Mucosa of rectum (tissue), 2 donors: Measurements from ENCODE around the gene ITIH3.

Source experiments
- H3K27ac ChIP-seq, 2 donors: one replicate each; pipeline ENCODE4 v1.7.0; 2013; ENCODE audit warnings: inconsistent platforms in 2 of 2, low read depth in 2 of 2, low read length in 2 of 2
- H3K27me3 ChIP-seq, 2 donors: one replicate each; pipeline ENCODE4 v1.7.0; 2013; ENCODE audit warnings: low read length in 2 of 2; ENCODE audit not compliant: control insufficient read depth in 2 of 2, insufficient read depth in 2 of 2
- H3K36me3 ChIP-seq, 2 donors: one replicate each; pipeline ENCODE4 v1.7.0; 2013; ENCODE audit warnings: low read length in 2 of 2; ENCODE audit not compliant: control insufficient read depth in 2 of 2, insufficient read depth in 2 of 2
- H3K4me1 ChIP-seq, 2 donors: one replicate each; pipeline ENCODE4 v1.7.0; 2013; ENCODE audit warnings: low read length in 2 of 2, mild to moderate bottlenecking in 1 of 2; ENCODE audit not compliant: control insufficient read depth in 2 of 2, insufficient read depth in 2 of 2
- H3K4me3 ChIP-seq, 2 donors: one replicate each; pipeline ENCODE4 v1.7.0; 2013; ENCODE audit warnings: low read length in 2 of 2
- H3K9ac ChIP-seq, 2 donors: one replicate each; pipeline ENCODE4 v1.7.0; 2013; ENCODE audit warnings: low read length in 2 of 2, low read depth in 1 of 2, mild to moderate bottlenecking in 1 of 2
- H3K9me3 ChIP-seq, 2 donors: one replicate each; pipeline ENCODE4 v1.7.0; 2013; ENCODE audit warnings: low read length in 2 of 2; ENCODE audit not compliant: control insufficient read depth in 2 of 2
- donor health status: healthy.
- donor health status: Normal muscosa, but diverticular disease.

Gene ITIH3, protein sequence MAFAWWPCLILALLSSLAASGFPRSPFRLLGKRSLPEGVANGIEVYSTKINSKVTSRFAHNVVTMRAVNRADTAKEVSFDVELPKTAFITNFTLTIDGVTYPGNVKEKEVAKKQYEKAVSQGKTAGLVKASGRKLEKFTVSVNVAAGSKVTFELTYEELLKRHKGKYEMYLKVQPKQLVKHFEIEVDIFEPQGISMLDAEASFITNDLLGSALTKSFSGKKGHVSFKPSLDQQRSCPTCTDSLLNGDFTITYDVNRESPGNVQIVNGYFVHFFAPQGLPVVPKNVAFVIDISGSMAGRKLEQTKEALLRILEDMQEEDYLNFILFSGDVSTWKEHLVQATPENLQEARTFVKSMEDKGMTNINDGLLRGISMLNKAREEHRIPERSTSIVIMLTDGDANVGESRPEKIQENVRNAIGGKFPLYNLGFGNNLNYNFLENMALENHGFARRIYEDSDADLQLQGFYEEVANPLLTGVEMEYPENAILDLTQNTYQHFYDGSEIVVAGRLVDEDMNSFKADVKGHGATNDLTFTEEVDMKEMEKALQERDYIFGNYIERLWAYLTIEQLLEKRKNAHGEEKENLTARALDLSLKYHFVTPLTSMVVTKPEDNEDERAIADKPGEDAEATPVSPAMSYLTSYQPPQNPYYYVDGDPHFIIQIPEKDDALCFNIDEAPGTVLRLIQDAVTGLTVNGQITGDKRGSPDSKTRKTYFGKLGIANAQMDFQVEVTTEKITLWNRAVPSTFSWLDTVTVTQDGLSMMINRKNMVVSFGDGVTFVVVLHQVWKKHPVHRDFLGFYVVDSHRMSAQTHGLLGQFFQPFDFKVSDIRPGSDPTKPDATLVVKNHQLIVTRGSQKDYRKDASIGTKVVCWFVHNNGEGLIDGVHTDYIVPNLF

DNA sequence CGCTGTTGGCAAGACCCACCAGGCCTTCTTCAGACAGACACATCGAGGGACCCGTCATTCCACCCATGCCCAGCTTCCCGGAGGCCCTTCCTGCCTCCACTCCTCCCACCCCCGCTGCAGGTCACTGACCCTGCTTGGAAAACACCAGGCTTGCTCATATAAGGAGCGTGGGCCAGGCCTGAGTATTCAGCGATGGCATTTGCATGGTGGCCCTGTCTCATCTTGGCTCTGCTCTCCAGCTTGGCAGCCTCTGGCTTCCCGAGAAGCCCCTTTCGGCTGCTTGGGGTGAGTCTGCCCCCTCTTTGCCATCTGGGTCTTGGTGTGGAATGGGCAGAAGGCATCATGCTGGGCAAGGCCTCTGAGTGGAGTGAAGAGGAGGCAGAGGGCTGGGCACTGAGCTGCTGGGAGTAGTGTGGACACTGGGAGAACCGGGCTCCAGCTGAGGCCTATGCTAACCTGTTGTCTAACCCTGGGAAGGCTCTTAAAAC, at the start of gene ITIH3:
Gene ITIH3 (plus strand): TSS at position 185 of the 488 bp plus-strand sequence. CDS start 8 bp downstream, at position 193.
- no peak within 1 kb of the TSS for H3K4me3 ChIP-seq
- no peaks in the 10 kb centered on the region for H3K36me3 ChIP-seq
- no peaks in the 10 kb centered on the region for H3K27me3 ChIP-seq
- H3K27ac ChIP-seq: no peak within 1 kb of the TSS
- H3K9me3 ChIP-seq: no peaks in the 10 kb centered on the region
- peaks cover 0 to 2% of the 10 kb centered on the region in 2 donors for H3K4me1 ChIP-seq
- no peak within 1 kb of the TSS for H3K9ac ChIP-seq

DNA sequence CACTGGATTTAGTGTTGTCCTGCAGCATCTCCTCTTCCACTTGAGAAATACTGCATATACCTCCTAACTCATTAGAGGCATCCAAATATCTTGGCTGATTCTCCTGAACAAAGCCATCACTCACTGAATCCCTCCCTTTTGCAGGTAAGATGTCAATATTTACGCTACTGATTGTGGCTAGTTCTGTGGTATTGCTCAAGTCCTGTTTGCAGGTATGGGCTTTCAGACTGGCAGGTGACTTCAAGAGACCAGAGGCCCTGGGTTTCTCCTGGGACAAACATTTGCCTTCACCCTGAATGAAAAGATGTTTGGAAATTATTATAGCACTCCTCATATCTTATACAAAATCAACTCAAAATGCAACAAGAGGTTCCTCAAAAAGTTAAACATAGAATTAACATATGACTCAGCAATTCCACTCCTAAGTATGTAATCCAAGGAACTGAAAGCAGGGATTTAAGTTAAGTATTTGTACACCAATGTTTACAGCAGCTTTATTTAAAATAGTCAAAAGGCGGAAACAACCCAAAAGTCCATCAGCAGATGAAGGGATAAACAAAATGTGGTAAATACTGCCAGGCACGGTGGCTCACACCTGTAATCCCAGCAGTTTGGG, 42.4 kb upstream of the ITIH3 start:
- Histone ChIP-seq H3K36me3 (peaks cover 34% of the 10 kb centered on the region in 2 donors), H3K4me1 (no peaks in the 10 kb centered on the region), H3K4me3 (no peak overlapping the region), H3K27me3 (no peaks in the 10 kb centered on the region), H3K27ac (no peak overlapping the region), H3K9me3 (no peaks in the 10 kb centered on the region), H3K9ac (no peak overlapping the region)

DNA sequence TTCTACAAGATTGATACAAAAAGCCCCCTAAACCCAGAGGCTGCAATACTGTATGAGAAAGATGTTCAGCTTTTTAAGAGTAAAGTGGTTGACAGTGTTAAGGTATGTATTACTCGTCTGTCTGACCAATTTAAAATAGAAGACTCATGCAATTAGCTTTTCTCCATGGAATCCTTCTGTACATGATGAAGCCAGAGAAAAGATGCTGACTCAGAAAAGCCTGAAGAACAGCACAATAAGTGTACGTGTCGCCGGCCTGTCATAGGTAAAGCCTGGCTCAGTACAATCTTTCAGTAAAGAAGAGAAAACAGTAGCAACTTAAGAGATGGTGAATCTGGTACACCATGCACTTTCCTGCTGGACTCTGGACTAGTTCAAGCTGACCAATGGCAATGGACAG, 40.2 kb upstream of the ITIH3 start:
- no peaks in the 10 kb centered on the region for H3K9me3 ChIP-seq
- no peak overlapping the region for H3K27ac ChIP-seq
- no peaks in the 10 kb centered on the region for H3K4me1 ChIP-seq
- no peak overlapping the region for H3K9ac ChIP-seq
- peaks cover 32 to 39% of the 10 kb centered on the region in 2 donors for H3K36me3 ChIP-seq
- no peak overlapping the region for H3K4me3 ChIP-seq
- no peaks in the 10 kb centered on the region for H3K27me3 ChIP-seq

GRCh38 chr3:52756141-52756540, 38.5 kb upstream of the ITIH3 start:
- H3K9ac ChIP-seq: no peak overlapping the region
- H3K27me3 ChIP-seq: no peaks in the 10 kb centered on the region
- no peak overlapping the region for H3K27ac ChIP-seq
- peaks cover 27 to 41% of the 10 kb centered on the region in 2 donors for H3K36me3 ChIP-seq
- no peaks in the 10 kb centered on the region for H3K9me3 ChIP-seq
- H3K4me3 ChIP-seq: no peak overlapping the region
- no peaks in the 10 kb centered on the region for H3K4me1 ChIP-seq

GRCh38 chr3:52763466-52763865, 31.1 kb upstream of the ITIH3 start:
- H3K36me3 ChIP-seq: peaks cover 27 to 46% of the 10 kb centered on the region in 2 donors
- no peaks in the 10 kb centered on the region for H3K27me3 ChIP-seq
- no peak overlapping the region for H3K27ac ChIP-seq
- H3K4me1 ChIP-seq: no peaks in the 10 kb centered on the region
- H3K9ac ChIP-seq: no peak overlapping the region
- no peak overlapping the region for H3K4me3 ChIP-seq
- no peaks in the 10 kb centered on the region for H3K9me3 ChIP-seq

DNA sequence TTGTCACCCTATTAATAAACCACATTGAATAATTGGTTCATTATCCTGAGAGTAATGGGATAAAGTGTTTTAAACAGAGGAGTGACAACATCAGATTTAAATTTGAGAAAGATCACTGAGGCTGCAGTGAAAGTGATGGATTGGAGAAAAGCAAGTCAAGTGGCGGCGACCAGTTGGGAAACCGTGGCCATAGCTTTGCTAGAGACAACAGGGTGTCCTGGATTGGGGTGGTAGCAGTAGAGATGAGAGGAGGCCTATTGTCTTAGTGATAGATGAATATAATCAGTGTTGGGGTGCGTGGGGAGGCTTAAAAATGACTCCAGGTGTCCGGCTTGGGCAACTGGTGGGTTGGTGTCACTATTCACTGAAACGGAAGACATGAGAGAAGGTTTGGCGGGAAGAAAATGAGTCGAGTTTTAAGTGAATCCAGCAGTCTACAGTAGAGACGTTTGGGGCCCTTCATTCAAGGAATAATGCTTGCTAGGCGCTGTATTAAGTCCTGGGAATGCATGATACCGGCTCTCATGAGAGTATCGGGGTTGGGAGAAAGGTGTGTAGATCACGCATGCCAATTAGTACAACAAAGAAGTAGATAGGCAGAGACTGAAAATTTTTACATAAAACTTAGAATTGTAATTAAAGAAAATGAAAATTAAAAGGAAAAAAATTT, 24.7 kb upstream of the ITIH3 start:
- Histone ChIP-seq H3K27me3 (no peaks in the 10 kb centered on the region), H3K4me1 (peaks cover 5 to 9% of the 10 kb centered on the region in 2 donors), H3K9me3 (no peaks in the 10 kb centered on the region), H3K4me3 (peak overlapping the region; percentile 81 to 99), H3K27ac (no peak overlapping the region), H3K9ac (peak overlapping the region; percentile 61 to 74), H3K36me3 (peaks cover 0 to 10% of the 10 kb centered on the region in 2 donors)

DNA sequence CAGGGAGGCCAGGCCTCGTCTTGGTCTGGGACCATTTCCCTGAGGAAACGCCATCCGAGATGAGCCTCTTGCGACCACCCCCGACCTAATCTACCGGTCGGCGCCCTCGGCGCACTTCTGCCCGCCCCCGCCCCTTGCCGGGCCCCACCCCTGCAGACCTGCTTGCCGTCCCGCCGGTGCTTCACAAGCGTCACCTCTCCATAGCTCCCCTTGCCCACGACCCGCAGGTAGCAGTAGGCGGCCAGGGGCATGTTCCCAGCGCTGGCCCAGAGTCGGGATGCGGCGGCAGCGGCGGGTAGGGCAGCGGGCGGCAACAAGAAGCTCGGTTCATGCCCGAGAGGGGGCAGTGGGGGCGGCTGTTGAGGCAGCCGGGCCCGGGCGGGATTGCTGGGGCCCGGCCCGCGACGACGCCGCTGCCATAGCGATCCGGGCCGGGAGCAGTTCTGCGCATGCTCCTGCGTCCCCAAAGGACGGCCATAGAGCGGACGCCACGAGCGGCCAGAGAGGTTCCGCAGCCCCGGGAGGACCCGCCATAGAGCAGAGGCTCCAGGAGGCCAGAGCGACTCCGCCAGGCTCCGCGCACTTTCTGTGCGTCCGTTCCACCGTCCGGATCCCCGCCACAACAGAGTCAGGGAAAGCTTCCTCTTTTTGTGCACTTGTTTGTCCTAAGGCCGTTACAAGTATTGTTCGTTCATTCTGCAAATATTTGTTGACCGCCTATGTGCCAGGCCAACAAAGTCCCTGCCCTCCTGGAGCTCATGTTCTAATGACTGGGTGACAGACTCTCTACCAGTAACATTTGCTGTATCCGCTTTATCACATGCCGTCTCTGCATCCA, 23.9 kb upstream of the ITIH3 start, which contains the start of gene NEK4:
Gene NEK4 (minus strand): TSS at position 445 of the 838 bp plus-strand sequence. CDS start 194 bp downstream, at position 251.
- Histone ChIP-seq H3K4me3 (peak within 1 kb of the TSS; percentile 81 to 99), H3K9me3 (no peaks in the 10 kb centered on the region), H3K4me1 (peaks cover 5 to 9% of the 10 kb centered on the region in 2 donors), H3K9ac (peak within 1 kb of the TSS; percentile 74 to 84), H3K27ac (peak within 1 kb of the TSS; percentile 68 to 70), H3K27me3 (no peaks in the 10 kb centered on the region), H3K36me3 (peaks cover 0 to 5% of the 10 kb centered on the region in 2 donors)

- Histone ChIP-seq H3K4me1 (peaks cover 5 to 9% of the 10 kb centered on the region in 2 donors), H3K9ac (peak overlapping the region; percentile 74 to 84), H3K9me3 (no peaks in the 10 kb centered on the region), H3K4me3 (peak overlapping the region; percentile 81 to 99), H3K27me3 (no peaks in the 10 kb centered on the region), H3K27ac (peak overlapping the region; percentile 68 to 70), H3K36me3 (peaks cover 0 to under 1% of the 10 kb centered on the region in 2 donors)
These were observed 23.3 kb upstream of the ITIH3 start for GRCh38 chr3:52771334-52771681.

DNA sequence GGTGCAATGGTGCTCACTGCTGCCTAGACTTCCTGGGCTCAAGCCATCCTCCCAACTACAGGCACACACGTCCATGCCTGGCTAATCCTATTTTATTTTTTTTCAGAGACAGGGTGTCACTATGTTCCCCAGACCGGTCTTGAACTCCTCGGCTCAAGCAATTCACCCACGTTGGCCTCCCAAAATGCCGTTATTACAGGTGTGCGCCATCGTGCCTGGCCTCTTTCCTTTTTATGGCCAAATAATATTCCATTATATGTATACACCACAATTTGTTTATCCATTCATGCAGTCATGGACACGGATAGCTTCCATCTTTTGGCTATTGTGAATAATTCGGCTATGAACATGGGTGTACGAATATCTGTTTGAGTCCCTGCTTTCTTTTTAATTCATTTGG, 22.9 kb upstream of the ITIH3 start:
- no peaks in the 10 kb centered on the region for H3K9me3 ChIP-seq
- peak overlapping the region in 1 of 2 donors; percentile 99 for H3K4me3 ChIP-seq
- H3K4me1 ChIP-seq: peaks cover 5 to 9% of the 10 kb centered on the region in 2 donors
- no peak overlapping the region for H3K9ac ChIP-seq
- no peaks in the 10 kb centered on the region for H3K27me3 ChIP-seq
- H3K36me3 ChIP-seq: no peaks in the 10 kb centered on the region
- H3K27ac ChIP-seq: no peak overlapping the region
